GM06990 (cell line): Measurements from ENCODE around the gene S1PR2.

Experiments
- DNase-seq: peaks from one replicate; pipeline ENCODE4 v3.0.0-alpha.2; 2011; ENCODE audit not compliant: insufficient read length; ENCODE audit errors: extremely low read depth
- H3K27me3 ChIP-seq: replicated peaks from 2 replicates; pipeline ENCODE4 v1.6.0; 2011; ENCODE audit warnings: low read length; ENCODE audit not compliant: control insufficient read depth, insufficient read depth
- H3K36me3 ChIP-seq: 2 replicates; pipeline ENCODE4 v1.5.1; 2011; ENCODE audit warnings: low read length; ENCODE audit not compliant: control insufficient read depth, insufficient read depth
- H3K4me3 ChIP-seq: replicated peaks from 2 replicates; pipeline ENCODE4 v1.5.1; 2011; ENCODE audit warnings: low read depth, mild to moderate bottlenecking, control low read depth, low read length
- TF ChIP-seq, protein P1 (sequence below): IDR thresholded peaks from 2 replicates; pipeline ENCODE4 v1.5.1; 2011; ENCODE audit warnings: low read length, control low read depth, mild to moderate bottlenecking, inconsistent platforms; ENCODE audit not compliant: insufficient read depth, poor library complexity, severe bottlenecking

S1PR2 gene

DNA sequence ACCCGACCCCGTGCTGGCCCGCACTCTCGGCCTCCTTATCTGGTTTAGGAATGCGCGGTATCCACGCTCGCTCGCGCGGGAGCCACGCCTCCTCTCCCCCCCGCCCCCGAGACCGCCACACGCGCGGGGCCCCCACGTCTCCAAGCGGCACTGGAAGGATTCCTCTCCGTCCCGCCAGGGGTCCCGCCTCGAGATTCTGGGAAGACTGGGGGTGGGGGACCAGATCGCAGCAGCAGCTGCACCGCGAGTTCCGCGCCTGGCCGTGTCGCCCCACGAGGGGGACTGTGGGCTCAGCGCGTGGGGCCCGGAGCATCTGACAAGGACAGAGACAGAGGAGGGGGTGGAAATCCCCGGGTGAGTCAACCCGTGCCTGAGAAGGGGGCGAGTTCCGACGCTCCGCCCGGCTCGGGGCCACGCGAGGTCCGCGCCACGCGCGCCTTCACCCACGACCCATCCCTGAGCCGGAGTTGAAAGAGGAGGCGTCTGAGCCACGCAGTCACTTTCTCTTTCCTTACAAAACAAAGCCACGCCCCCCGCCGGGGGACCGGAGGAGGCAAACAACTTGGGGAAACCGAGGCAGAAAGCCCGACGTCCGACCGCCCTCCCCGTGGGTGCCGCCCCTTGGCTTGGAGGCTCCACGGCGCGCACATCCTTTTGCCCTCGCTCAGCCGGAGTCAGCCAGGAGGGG, 814 bp downstream of the S1PR2 start:
- no peaks in the 10 kb centered on the region for H3K36me3 ChIP-seq
- TF ChIP-seq, protein P1, sequence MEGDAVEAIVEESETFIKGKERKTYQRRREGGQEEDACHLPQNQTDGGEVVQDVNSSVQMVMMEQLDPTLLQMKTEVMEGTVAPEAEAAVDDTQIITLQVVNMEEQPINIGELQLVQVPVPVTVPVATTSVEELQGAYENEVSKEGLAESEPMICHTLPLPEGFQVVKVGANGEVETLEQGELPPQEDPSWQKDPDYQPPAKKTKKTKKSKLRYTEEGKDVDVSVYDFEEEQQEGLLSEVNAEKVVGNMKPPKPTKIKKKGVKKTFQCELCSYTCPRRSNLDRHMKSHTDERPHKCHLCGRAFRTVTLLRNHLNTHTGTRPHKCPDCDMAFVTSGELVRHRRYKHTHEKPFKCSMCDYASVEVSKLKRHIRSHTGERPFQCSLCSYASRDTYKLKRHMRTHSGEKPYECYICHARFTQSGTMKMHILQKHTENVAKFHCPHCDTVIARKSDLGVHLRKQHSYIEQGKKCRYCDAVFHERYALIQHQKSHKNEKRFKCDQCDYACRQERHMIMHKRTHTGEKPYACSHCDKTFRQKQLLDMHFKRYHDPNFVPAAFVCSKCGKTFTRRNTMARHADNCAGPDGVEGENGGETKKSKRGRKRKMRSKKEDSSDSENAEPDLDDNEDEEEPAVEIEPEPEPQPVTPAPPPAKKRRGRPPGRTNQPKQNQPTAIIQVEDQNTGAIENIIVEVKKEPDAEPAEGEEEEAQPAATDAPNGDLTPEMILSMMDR: no peak
- peak; percentile 63 for DNase-seq
- no peaks in the 10 kb centered on the region for H3K27me3 ChIP-seq
- peak overlapping the region; percentile 91 for H3K4me3 ChIP-seq

DNA sequence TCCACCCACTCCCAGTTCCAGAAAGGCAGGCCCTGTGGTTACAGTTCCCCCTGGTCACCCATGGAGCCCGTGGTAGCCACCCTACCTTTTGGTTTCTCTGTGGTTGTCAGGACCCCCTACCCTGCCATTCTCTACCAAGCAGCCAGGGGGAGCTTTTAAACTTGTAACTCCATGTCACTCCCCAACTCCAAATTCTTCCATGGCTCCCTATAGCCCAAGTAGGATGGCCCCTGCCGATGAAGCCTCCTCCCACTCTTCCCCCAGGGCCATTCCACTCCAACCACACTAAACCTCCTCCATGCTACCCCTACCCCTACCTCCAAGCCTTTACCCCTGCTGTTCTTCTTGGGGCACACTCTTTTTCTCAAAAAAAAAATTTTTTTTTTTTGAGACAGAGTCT, 2.2 kb downstream of the S1PR2 start:
- H3K27me3 ChIP-seq: no peaks in the 10 kb centered on the region
- H3K36me3 ChIP-seq: peaks cover 9% of the 10 kb centered on the region
- H3K4me3 ChIP-seq: peak overlapping the region; percentile 23
- TF ChIP-seq, protein P1: peak; percentile 70
- no peak for DNase-seq

DNA sequence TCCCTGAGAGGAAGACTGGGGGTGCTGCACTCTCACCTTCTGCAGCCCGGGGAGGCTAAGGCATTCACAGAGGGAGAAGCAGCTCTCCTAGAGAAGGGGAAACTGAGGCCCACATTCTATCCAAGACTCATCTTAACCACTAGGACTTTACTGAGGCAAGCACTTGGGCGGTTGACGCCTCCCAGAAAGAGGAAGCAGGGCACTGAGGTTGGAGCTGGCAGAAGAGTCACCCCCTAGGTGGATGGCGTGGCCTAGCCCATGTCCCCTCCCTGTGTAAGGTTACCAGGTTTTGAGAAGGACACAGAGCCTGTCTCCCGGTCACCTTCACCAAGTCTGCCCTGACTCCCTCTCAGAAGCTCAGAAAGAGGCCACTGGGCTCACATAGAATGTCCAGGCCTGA, 2.7 kb downstream of the S1PR2 start:
- TF ChIP-seq, protein P1: no peak
- DNase-seq: no peak
- Histone ChIP-seq H3K27me3 (no peaks in the 10 kb centered on the region), H3K36me3 (peaks cover 11% of the 10 kb centered on the region), H3K4me3 (peak overlapping the region; percentile 23)

DNA sequence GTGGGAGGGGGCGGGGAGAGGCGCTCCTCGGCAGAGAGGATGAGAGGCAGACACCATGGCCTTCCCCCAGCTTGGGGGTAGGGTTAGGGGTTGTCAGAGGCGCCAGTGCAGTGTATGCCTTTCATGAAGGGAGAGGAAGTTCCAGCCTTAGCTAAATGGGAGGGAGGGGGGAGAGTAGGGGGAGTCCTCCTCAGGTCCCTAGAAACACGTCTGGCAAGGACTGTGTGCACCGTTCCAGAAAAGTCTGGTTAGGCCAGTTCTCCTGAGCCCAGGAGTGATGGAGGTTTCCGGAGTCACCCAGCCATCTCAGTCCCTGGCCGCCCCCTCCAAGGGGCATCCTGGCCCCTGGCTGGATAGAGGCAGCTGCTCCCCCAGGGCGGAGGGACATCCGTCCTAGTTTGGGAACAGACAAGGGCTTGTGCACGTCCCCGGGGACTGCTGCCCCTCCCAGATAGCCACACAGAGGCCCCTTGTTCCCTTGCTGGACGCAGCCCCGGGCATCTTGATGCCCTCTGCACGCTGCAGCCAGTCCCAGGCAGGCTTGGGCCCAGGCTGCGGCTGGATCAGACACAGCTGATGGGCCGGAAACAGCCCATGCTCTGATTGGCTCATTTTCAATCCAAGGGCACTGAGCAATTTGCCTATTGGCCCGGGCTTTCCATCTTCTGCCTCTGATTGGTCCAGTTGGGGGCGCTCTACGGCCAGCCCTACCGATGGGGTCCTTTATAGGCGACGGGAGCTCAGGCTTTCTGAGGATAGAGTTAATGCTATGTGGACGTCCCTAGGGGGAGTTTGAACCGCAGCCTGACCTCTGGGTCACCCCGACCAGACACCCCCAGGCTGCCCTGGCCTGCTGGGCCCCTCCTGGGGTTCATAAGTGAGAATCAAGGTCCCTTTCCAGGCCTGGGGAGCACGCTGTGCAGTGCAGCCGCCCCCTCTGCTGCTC, 3.8 kb downstream of the S1PR2 start:
- Histone ChIP-seq H3K4me3 (no peak overlapping the region), H3K27me3 (no peaks in the 10 kb centered on the region), H3K36me3 (peaks cover 13% of the 10 kb centered on the region)
- no peak for DNase-seq
- TF ChIP-seq, protein P1: peak; percentile 20

DNA sequence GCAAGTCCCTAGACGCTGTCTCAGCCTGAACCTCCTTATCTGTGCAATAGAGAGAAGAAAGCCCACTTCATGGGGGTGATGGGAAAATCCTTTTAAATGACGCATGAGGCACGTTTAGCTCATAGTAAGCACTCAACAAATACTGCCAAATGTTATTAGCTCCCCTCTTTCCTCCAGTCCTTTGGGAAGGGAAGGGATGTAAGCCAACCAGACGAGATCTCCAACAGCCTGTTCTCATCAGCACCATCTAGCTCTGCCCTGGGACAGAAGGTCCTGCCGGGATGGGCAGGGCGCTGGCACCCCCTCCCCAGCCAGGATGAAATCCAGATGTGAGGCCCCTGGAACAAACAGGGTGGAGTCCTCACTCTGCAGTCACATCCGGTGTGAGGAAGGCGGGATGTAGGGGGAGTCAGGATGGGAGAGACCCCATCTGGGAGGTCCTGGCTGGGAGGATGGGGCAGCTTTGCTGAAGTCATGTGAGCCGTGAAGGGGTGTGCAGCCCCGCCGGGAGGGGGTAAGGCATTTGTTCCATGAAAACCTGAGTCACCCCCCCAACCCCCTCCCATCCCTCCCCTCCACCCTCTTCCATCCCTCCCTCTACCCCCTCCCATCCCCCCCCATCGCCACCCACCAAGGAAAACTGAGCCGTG, 4.6 kb downstream of the S1PR2 start:
- TF ChIP-seq, protein P1: no peak
- peaks cover 13% of the 10 kb centered on the region for H3K36me3 ChIP-seq
- H3K4me3 ChIP-seq: no peak overlapping the region
- no peak for DNase-seq
- no peaks in the 10 kb centered on the region for H3K27me3 ChIP-seq
